WTC11 (cell line): Measurements from ENCODE around the gene MRPS14. TPM values are rescaled to one million over a fixed set of nuclear protein-coding genes. Genes with fewer than 3 reads are reported as not detected.
A peak's percentile ranks its signal among the peaks of the same experiment; 100 is the strongest.
"Not testable (repeated sequence)": the region's sequence is repeated elsewhere in the genome, so short reads cannot be mapped to it uniquely, and the experiment has no call there.

Source experiments
- ATAC-seq: fragments of 200-7000 bp; cut with Tn5 transposase; 2 replicates; pipeline ENCODE4 v1.10.0; 2021; ENCODE audit warnings: mild to moderate bottlenecking, moderate library complexity
- CTCF ChIA-PET: fragments of 300-600 bp; sonication (Branson Sonifier 250); formaldehyde crosslinking; loops from one replicate; lab custom pipeline; 2021; ENCODE audit warnings: antibody characterized with exemption; lab: Charles Lee
- POLR2A ChIA-PET: fragments of 350-600 bp; sonication (Branson Sonifier 250); formaldehyde crosslinking; loops from one replicate; lab custom pipeline; 2021; ENCODE audit warnings: antibody characterized with exemption; lab: Charles Lee
- DNase-seq: peaks from one replicate; pipeline ENCODE4 v3.0.0; 2021; ENCODE audit warnings: low spot score
- H3K27ac Mint-ChIP-seq: 2 replicates; pipeline ENCODE4 v1.8.0; 2021; ENCODE audit warnings: mixed read lengths
- H3K27me3 Mint-ChIP-seq: 2 replicates; pipeline ENCODE4 v1.8.0; 2021; ENCODE audit warnings: low read depth, mild to moderate bottlenecking, moderate library complexity, mixed read lengths
- H3K36me3 Mint-ChIP-seq: 2 replicates; pipeline ENCODE4 v1.8.0; 2021; ENCODE audit warnings: mixed read lengths
- H3K4me1 Mint-ChIP-seq: 2 replicates; pipeline ENCODE4 v1.8.0; 2022; ENCODE audit warnings: mixed read lengths
- H3K4me3 Mint-ChIP-seq: 2 replicates; pipeline ENCODE4 v1.8.0; 2021; ENCODE audit warnings: mild to moderate bottlenecking, moderate library complexity, mixed read lengths
- H3K9me3 Mint-ChIP-seq: 2 replicates; pipeline ENCODE4 v1.8.0; 2021; ENCODE audit warnings: mixed read lengths
- CREM ChIP-seq: sonication (generic); formaldehyde crosslinking; IDR thresholded peaks from 2 replicates; pipeline ENCODE4 v1.8.1; 2022; ENCODE audit warnings: mild to moderate bottlenecking, missing genetic modification reagents, moderate library complexity
- ETV6 ChIP-seq: sonication (generic); formaldehyde crosslinking; IDR thresholded peaks from 2 replicates; pipeline ENCODE4 v1.8.1; 2022; ENCODE audit warnings: mild to moderate bottlenecking, missing genetic modification reagents
- FOXK1 ChIP-seq: sonication (generic); formaldehyde crosslinking; IDR thresholded peaks from 2 replicates; pipeline ENCODE4 v1.8.0; 2022; ENCODE audit warnings: mild to moderate bottlenecking, moderate library complexity, missing genetic modification reagents
- HMGA2 ChIP-seq: fragments of 250-450 bp; sonication (Bioruptor Pico); IDR thresholded peaks from 2 replicates; pipeline ENCODE4 v1.4.0; 2021; ENCODE audit warnings: mild to moderate bottlenecking, moderate library complexity
- KAT7 ChIP-seq: sonication (generic); formaldehyde crosslinking; IDR thresholded peaks from 2 replicates; pipeline ENCODE4 v1.8.1; 2023; ENCODE audit warnings: missing genetic modification reagents, mild to moderate bottlenecking, borderline replicate concordance
- MYBL2 ChIP-seq: sonication (generic); formaldehyde crosslinking; IDR thresholded peaks from 2 replicates; pipeline ENCODE4 v1.8.1; 2023; ENCODE audit warnings: mild to moderate bottlenecking, moderate library complexity, missing genetic modification reagents
- NFE2L1 ChIP-seq: sonication (generic); formaldehyde crosslinking; IDR thresholded peaks from 2 replicates; pipeline ENCODE4 v1.8.1; 2023; ENCODE audit warnings: missing genetic modification reagents
- OVOL2 ChIP-seq: fragments of 250-450 bp; sonication (Bioruptor Pico); IDR thresholded peaks from 2 replicates; pipeline ENCODE4 v1.9.0; 2021; ENCODE audit warnings: mild to moderate bottlenecking, borderline replicate concordance
- SMAD4 ChIP-seq: sonication (generic); formaldehyde crosslinking; IDR thresholded peaks from 2 replicates; pipeline ENCODE4 v1.8.0; 2022; ENCODE audit warnings: mild to moderate bottlenecking, missing genetic modification reagents
- TEAD4 ChIP-seq: sonication (generic); formaldehyde crosslinking; IDR thresholded peaks from 2 replicates; pipeline ENCODE4 v1.8.0; 2022; ENCODE audit warnings: mild to moderate bottlenecking, missing genetic modification reagents
- TP53 ChIP-seq: sonication (generic); formaldehyde crosslinking; IDR thresholded peaks from 2 replicates; pipeline ENCODE4 v1.8.1; 2023; ENCODE audit warnings: mild to moderate bottlenecking, missing genetic modification reagents
- ZBTB21 ChIP-seq: sonication (generic); formaldehyde crosslinking; IDR thresholded peaks from 2 replicates; pipeline ENCODE4 v1.8.1; 2023; ENCODE audit warnings: mild to moderate bottlenecking, missing genetic modification reagents, borderline replicate concordance
- ZNF232 ChIP-seq: sonication (generic); formaldehyde crosslinking; IDR thresholded peaks from 2 replicates; pipeline ENCODE4 v1.8.0; 2022; ENCODE audit warnings: mild to moderate bottlenecking, missing genetic modification reagents
- ZNF317 ChIP-seq: sonication (generic); formaldehyde crosslinking; IDR thresholded peaks from 2 replicates; pipeline ENCODE4 v1.8.1; 2023; ENCODE audit warnings: low read depth, mild to moderate bottlenecking, moderate library complexity, missing genetic modification reagents, borderline replicate concordance
- total RNA-seq: library from RNA; stranded (reverse); gene quantifications from 3 replicates; pipeline ENCODE4 v1.2.3, GENCODE V29; 2021
- TF ChIP-seq, protein P1 (sequence below): sonication (generic); formaldehyde crosslinking; IDR thresholded peaks from 2 replicates; pipeline ENCODE4 v1.8.0; 2022; ENCODE audit warnings: mild to moderate bottlenecking, missing genetic modification reagents
- TF ChIP-seq, protein P2 (sequence below): sonication (generic); formaldehyde crosslinking; conservative IDR thresholded peaks from 2 replicates; pipeline ENCODE4 v1.8.1; 2023; ENCODE audit warnings: mild to moderate bottlenecking, low read depth, missing genetic modification reagents, moderate library complexity
- TF ChIP-seq, protein P3 (sequence below): sonication (generic); formaldehyde crosslinking; IDR thresholded peaks from 2 replicates; pipeline ENCODE4 v1.8.1; 2022; ENCODE audit warnings: missing genetic modification reagents, borderline replicate concordance
- TF ChIP-seq, protein P4 (sequence below): fragments of 250-450 bp; sonication (Bioruptor Pico); IDR thresholded peaks from 2 replicates; pipeline ENCODE4 v1.9.0; 2021; ENCODE audit warnings: mild to moderate bottlenecking
- TF ChIP-seq, protein P5 (sequence below): sonication (generic); formaldehyde crosslinking; conservative IDR thresholded peaks from 2 replicates; pipeline ENCODE4 v1.8.1; 2022; ENCODE audit warnings: mild to moderate bottlenecking, missing genetic modification reagents
- TF ChIP-seq, protein P6 (sequence below): sonication (generic); formaldehyde crosslinking; IDR thresholded peaks from 2 replicates; pipeline ENCODE4 v1.8.0; 2022; ENCODE audit warnings: mild to moderate bottlenecking, missing genetic modification reagents
- TF ChIP-seq, protein P7 (sequence below): fragments of 250-450 bp; sonication (Bioruptor Pico); IDR thresholded peaks from 2 replicates; pipeline ENCODE4 v1.8.0; 2021; ENCODE audit warnings: mild to moderate bottlenecking
- TF ChIP-seq, protein P8 (sequence below): sonication (generic); formaldehyde crosslinking; IDR thresholded peaks from 2 replicates; pipeline ENCODE4 v1.8.1; 2022; ENCODE audit warnings: low read depth, mild to moderate bottlenecking, moderate library complexity, missing genetic modification reagents, borderline replicate concordance

Gene MRPS14
- total RNA-seq, 1 experiment from 2014 or later, result 30.4 TPM

DNA sequence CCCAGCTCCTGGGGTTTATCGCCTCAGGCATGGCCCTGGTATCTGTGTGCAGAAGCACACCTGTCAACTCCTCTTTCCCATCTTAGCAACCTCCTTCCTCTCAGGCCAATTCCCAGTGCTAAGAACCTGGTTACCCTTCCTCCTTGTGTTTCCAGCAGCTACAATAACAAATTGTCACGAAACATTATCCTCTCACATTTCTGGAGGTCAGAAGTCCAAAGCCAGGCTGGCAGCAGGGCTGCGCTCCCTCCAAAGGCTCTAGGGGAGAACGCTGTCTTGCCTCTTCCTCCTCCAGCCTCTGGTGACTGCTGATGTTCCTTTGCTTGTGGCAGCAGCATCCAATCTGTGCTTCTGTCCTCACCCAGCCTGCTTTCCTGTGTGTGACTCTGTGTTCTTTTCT, 10.7 kb upstream of the MRPS14 start (continued):
- TF ChIP-seq, protein P1, sequence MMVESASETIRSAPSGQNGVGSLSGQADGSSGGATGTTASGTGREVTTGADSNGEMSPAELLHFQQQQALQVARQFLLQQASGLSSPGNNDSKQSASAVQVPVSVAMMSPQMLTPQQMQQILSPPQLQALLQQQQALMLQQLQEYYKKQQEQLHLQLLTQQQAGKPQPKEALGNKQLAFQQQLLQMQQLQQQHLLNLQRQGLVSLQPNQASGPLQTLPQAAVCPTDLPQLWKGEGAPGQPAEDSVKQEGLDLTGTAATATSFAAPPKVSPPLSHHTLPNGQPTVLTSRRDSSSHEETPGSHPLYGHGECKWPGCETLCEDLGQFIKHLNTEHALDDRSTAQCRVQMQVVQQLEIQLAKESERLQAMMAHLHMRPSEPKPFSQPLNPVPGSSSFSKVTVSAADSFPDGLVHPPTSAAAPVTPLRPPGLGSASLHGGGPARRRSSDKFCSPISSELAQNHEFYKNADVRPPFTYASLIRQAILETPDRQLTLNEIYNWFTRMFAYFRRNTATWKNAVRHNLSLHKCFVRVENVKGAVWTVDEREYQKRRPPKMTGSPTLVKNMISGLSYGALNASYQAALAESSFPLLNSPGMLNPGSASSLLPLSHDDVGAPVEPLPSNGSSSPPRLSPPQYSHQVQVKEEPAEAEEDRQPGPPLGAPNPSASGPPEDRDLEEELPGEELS, result no peak
- TF ChIP-seq HMGA2 (CRISPR knock-in tag), result no peak
- no peak for TF ChIP-seq ETV6

DNA sequence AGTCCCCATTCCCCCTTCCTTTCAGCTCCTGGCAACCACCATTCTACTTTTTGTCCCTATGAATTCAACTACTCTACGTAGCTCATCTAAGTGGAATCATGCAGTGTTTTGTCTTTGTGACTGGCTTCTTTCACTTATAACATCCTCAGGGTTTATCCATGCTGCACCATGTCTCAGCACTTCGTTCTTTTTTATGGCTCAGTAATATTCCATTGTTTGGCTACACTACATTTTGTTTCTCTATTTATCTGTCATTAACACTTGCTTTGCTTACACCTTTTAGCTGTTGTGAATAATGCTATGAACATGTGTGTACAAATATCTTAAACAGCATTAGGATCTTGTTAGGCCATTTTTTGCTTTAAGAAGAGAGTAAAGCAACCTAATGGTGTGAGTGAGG, 1.5 kb upstream of the MRPS14 start:
- Mint-ChIP-seq H3K36me3 (no peaks in the 10 kb centered on the region), H3K4me1 (peaks cover 7% of the 10 kb centered on the region), H3K27me3 (no peaks in the 10 kb centered on the region), H3K4me3 (peak overlapping the region; percentile 14), H3K27ac (no peak overlapping the region)
- ATAC-seq (no peak), DNase-seq (no peak)
- POLR2A ChIA-PET, result no interaction called here
- TF ChIP-seq FOXK1, result no peak
- TF ChIP-seq CREM, result no peak
- TF ChIP-seq ZNF317 (CRISPR knock-in tag), result no peak
- no peak for TF ChIP-seq ZNF232 (CRISPR knock-in tag)
- TF ChIP-seq, protein P2, sequence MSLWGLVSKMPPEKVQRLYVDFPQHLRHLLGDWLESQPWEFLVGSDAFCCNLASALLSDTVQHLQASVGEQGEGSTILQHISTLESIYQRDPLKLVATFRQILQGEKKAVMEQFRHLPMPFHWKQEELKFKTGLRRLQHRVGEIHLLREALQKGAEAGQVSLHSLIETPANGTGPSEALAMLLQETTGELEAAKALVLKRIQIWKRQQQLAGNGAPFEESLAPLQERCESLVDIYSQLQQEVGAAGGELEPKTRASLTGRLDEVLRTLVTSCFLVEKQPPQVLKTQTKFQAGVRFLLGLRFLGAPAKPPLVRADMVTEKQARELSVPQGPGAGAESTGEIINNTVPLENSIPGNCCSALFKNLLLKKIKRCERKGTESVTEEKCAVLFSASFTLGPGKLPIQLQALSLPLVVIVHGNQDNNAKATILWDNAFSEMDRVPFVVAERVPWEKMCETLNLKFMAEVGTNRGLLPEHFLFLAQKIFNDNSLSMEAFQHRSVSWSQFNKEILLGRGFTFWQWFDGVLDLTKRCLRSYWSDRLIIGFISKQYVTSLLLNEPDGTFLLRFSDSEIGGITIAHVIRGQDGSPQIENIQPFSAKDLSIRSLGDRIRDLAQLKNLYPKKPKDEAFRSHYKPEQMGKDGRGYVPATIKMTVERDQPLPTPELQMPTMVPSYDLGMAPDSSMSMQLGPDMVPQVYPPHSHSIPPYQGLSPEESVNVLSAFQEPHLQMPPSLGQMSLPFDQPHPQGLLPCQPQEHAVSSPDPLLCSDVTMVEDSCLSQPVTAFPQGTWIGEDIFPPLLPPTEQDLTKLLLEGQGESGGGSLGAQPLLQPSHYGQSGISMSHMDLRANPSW (CRISPR knock-in tag), result no peak
- TF ChIP-seq KAT7 (CRISPR knock-in tag), result no peak
- TF ChIP-seq SMAD4 (CRISPR knock-in tag), result no peak
- TF ChIP-seq, protein P3, sequence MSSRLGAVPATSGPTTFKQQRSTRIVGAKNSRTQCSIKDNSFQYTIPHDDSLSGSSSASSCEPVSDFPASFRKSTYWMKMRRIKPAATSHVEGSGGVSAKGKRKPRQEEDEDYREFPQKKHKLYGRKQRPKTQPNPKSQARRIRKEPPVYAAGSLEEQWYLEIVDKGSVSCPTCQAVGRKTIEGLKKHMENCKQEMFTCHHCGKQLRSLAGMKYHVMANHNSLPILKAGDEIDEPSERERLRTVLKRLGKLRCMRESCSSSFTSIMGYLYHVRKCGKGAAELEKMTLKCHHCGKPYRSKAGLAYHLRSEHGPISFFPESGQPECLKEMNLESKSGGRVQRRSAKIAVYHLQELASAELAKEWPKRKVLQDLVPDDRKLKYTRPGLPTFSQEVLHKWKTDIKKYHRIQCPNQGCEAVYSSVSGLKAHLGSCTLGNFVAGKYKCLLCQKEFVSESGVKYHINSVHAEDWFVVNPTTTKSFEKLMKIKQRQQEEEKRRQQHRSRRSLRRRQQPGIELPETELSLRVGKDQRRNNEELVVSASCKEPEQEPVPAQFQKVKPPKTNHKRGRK (CRISPR knock-in tag), result no peak
- TF ChIP-seq, protein P4, sequence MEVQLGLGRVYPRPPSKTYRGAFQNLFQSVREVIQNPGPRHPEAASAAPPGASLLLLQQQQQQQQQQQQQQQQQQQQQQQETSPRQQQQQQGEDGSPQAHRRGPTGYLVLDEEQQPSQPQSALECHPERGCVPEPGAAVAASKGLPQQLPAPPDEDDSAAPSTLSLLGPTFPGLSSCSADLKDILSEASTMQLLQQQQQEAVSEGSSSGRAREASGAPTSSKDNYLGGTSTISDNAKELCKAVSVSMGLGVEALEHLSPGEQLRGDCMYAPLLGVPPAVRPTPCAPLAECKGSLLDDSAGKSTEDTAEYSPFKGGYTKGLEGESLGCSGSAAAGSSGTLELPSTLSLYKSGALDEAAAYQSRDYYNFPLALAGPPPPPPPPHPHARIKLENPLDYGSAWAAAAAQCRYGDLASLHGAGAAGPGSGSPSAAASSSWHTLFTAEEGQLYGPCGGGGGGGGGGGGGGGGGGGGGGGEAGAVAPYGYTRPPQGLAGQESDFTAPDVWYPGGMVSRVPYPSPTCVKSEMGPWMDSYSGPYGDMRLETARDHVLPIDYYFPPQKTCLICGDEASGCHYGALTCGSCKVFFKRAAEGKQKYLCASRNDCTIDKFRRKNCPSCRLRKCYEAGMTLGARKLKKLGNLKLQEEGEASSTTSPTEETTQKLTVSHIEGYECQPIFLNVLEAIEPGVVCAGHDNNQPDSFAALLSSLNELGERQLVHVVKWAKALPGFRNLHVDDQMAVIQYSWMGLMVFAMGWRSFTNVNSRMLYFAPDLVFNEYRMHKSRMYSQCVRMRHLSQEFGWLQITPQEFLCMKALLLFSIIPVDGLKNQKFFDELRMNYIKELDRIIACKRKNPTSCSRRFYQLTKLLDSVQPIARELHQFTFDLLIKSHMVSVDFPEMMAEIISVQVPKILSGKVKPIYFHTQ (CRISPR knock-in tag), result no peak
- TF ChIP-seq TEAD4 (CRISPR knock-in tag), result no peak
- TF ChIP-seq, protein P5, sequence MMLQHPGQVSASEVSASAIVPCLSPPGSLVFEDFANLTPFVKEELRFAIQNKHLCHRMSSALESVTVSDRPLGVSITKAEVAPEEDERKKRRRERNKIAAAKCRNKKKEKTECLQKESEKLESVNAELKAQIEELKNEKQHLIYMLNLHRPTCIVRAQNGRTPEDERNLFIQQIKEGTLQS (CRISPR knock-in tag), result no peak
- TF ChIP-seq TP53 (CRISPR knock-in tag), result no peak
- TF ChIP-seq, protein P6, sequence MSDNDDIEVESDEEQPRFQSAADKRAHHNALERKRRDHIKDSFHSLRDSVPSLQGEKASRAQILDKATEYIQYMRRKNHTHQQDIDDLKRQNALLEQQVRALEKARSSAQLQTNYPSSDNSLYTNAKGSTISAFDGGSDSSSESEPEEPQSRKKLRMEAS, result no peak
- no peak for TF ChIP-seq MYBL2
- TF ChIP-seq, protein P7, sequence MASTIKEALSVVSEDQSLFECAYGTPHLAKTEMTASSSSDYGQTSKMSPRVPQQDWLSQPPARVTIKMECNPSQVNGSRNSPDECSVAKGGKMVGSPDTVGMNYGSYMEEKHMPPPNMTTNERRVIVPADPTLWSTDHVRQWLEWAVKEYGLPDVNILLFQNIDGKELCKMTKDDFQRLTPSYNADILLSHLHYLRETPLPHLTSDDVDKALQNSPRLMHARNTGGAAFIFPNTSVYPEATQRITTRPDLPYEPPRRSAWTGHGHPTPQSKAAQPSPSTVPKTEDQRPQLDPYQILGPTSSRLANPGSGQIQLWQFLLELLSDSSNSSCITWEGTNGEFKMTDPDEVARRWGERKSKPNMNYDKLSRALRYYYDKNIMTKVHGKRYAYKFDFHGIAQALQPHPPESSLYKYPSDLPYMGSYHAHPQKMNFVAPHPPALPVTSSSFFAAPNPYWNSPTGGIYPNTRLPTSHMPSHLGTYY (CRISPR knock-in tag), result no peak
- no peak for TF ChIP-seq ZBTB21
- TF ChIP-seq, protein P8, sequence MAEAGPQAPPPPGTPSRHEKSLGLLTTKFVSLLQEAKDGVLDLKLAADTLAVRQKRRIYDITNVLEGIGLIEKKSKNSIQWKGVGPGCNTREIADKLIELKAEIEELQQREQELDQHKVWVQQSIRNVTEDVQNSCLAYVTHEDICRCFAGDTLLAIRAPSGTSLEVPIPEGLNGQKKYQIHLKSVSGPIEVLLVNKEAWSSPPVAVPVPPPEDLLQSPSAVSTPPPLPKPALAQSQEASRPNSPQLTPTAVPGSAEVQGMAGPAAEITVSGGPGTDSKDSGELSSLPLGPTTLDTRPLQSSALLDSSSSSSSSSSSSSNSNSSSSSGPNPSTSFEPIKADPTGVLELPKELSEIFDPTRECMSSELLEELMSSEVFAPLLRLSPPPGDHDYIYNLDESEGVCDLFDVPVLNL (CRISPR knock-in tag), result no peak
- TF ChIP-seq OVOL2 (CRISPR knock-in tag), result no peak
- TF ChIP-seq NFE2L1 (CRISPR knock-in tag), result no peak
- TF ChIP-seq, all 79 proteins: peak for 0
- peaks cover 6% of the 10 kb centered on the region for H3K9me3 Mint-ChIP-seq
- CTCF ChIA-PET, result interaction anchor here (0.9 to 2.4 kb wide), 3 partner anchors 121 to 130 kb away, joined by 4 to 7 read pairs (median 7); no protein-coding TSS in a partner anchor

DNA sequence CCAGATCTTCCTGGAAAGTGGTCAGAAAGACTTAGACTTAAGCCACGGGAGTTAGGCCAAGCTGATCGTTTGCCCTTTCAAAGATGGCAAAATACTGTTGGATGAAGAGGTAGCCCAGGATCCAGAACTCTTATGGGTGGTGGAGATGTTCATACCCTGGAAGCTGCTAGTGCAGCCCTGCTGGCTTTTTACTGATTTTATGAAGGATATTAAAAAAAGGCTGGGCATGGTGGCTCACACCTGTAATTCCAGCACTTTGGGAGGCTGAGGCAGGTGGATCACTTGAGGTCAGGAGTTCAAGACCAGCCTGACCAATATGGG, 657 bp upstream of the MRPS14 start:
- Mint-ChIP-seq H3K4me3 (peak overlapping the region; percentile 98), H3K27ac (peak overlapping the region; percentile 97)
- not testable (repeated sequence) for DNase-seq, H3K9me3 Mint-ChIP-seq, H3K27me3 Mint-ChIP-seq, H3K36me3 Mint-ChIP-seq, ATAC-seq, H3K4me1 Mint-ChIP-seq
- ChIA-PET CTCF (interaction anchor here (0.7 to 2.7 kb wide), 7 partner anchors 25 to 410 kb away, joined by 3 to 24 read pairs (median 7); partner anchors contain the start of gene CACYBP), POLR2A (interaction anchor here (0.5 to 2.0 kb wide), 8 partner anchors 12 to 292 kb away, joined by 3 to 27 read pairs (median 5); partner anchors contain the start of gene CACYBP)
